H1 (cell line): Measurements from ENCODE around the gene CDKN2C. TPM values are rescaled to one million over a fixed set of nuclear protein-coding genes. Genes with fewer than 3 reads are reported as not detected.

Experiments
- BACH1 ChIP-seq: IDR thresholded peaks from 2 replicates; pipeline ENCODE4 v1.6.1; 2012; ENCODE audit warnings: low read length, improper control_type of control experiment
- BRCA1 ChIP-seq: IDR thresholded peaks from 2 replicates; pipeline ENCODE4 v1.6.1; 2012; ENCODE audit warnings: low read depth, low read length, improper control_type of control experiment
- CEBPB ChIP-seq: IDR thresholded peaks from 2 replicates; pipeline ENCODE4 v1.6.1; 2012; ENCODE audit warnings: low read depth, low read length
- CHD2 ChIP-seq: IDR thresholded peaks from 2 replicates; pipeline ENCODE4 v1.6.1; 2012; ENCODE audit warnings: low read length, improper control_type of control experiment
- EGR1 ChIP-seq: IDR thresholded peaks from 2 replicates; pipeline ENCODE4 v1.6.1; 2011; ENCODE audit warnings: low read depth, low read length, borderline replicate concordance
- GTF2F1 ChIP-seq: IDR thresholded peaks from 2 replicates; pipeline ENCODE4 v1.6.1; 2012; ENCODE audit warnings: low read depth, low read length, improper control_type of control experiment, borderline replicate concordance
- NRF1 ChIP-seq: IDR thresholded peaks from 2 replicates; pipeline ENCODE4 v1.6.1; 2011; ENCODE audit warnings: mild to moderate bottlenecking, low read depth, low read length, improper control_type of control experiment
- POLR2A ChIP-seq, 2 experiments: IDR thresholded peaks; 1 replicate in 1 of 2; 2 replicates in 1 of 2; pipeline ENCODE4 v1.6.1; 2011; ENCODE audit warnings: low read depth in 2 of 2, low read length in 2 of 2, mild to moderate bottlenecking in 2 of 2; ENCODE audit errors: control extremely low read depth in 1 of 2
- RAD21 ChIP-seq, 2 experiments: IDR thresholded peaks in 1 of 2; conservative IDR thresholded peaks in 1 of 2; 2 replicates each; pipeline ENCODE4 v1.6.1; 2011; ENCODE audit warnings: low read depth in 2 of 2, low read length in 2 of 2, improper control_type of control experiment in 1 of 2, inconsistent platforms in 1 of 2, mild to moderate bottlenecking in 1 of 2, moderate library complexity in 1 of 2
- RFX5 ChIP-seq: IDR thresholded peaks from 2 replicates; pipeline ENCODE4 v1.6.1; 2011; ENCODE audit warnings: low read depth, low read length, improper control_type of control experiment, borderline replicate concordance
- SIN3A ChIP-seq, 2 experiments: IDR thresholded peaks in 1 of 2; conservative IDR thresholded peaks in 1 of 2; 2 replicates each; pipeline ENCODE4 v1.6.1; 2011 to 2012; ENCODE audit warnings: low read length in 2 of 2, improper control_type of control experiment in 1 of 2, low read depth in 1 of 2, mild to moderate bottlenecking in 1 of 2
- SIRT6 ChIP-seq: IDR thresholded peaks from one replicate; pipeline ENCODE4 v1.7.1; 2012; ENCODE audit warnings: low read length, inconsistent platforms
- SRF ChIP-seq: IDR thresholded peaks from 2 replicates; pipeline ENCODE4 v1.6.1; 2011; ENCODE audit warnings: mild to moderate bottlenecking, low read depth, low read length, moderate library complexity
- SUZ12 ChIP-seq: fragments of 200-600 bp; sonication (generic); IDR thresholded peaks from 2 replicates; pipeline ENCODE4 v1.6.1; 2012; ENCODE audit warnings: mild to moderate bottlenecking, inconsistent platforms, low read length, moderate library complexity, mixed read lengths
- TBP ChIP-seq: IDR thresholded peaks from 2 replicates; pipeline ENCODE4 v1.6.1; 2011; ENCODE audit warnings: low read depth, low read length, improper control_type of control experiment
- TCF12 ChIP-seq: IDR thresholded peaks from 2 replicates; pipeline ENCODE4 v1.6.1; 2011; ENCODE audit warnings: low read depth, mild to moderate bottlenecking, low read length
- USF2 ChIP-seq: IDR thresholded peaks from 2 replicates; pipeline ENCODE4 v1.6.1; 2011; ENCODE audit warnings: low read length, improper control_type of control experiment
- polyA plus RNA-seq, 7 experiments: library from polyadenylated mRNA; depleted of rRNA in 3 of 7; stranded (reverse) in 5 of 7; unstranded in 2 of 7; fragments of >200 nt in 5 of 7; fragments of 200-250 nt in 2 of 7; gene quantifications; 1 replicate in 5 of 7; 2 replicates in 1 of 7; 4 replicates in 1 of 7; pipeline versions ENCODE4 v1.2.1 to v1.2.3, GENCODE V29; 2011 to 2013; ENCODE audit warnings: missing spikeins in 2 of 7, mixed read lengths in 2 of 7
- total RNA-seq: library from RNA; stranded (reverse); fragmentation: NEBNext Ultra II Directional; extraction: Animal tissue kit (Norgen Biotek cat#: 25700); gene quantifications from 2 replicates; pipeline ENCODE4 v1.2.1, GENCODE V29; 2021
- TF ChIP-seq, protein P1 (sequence below), 3 experiments: IDR thresholded peaks; 1 replicate in 2 of 3; 2 replicates in 1 of 3; pipeline versions ENCODE4 v1.5.1 to v1.6.1; 2011; ENCODE audit warnings: low read length in 3 of 3, mild to moderate bottlenecking in 3 of 3, inconsistent platforms in 2 of 3, low read depth in 1 of 3, moderate library complexity in 1 of 3; ENCODE audit not compliant: insufficient read depth in 1 of 3; ENCODE audit errors: control extremely low read depth in 1 of 3

CDKN2C gene
- total and polyA plus RNA-seq, 2 of the 8 experiments (the other 6 are each of a cell fraction or from before 2014, with no cell fraction given), result not detected

DNA sequence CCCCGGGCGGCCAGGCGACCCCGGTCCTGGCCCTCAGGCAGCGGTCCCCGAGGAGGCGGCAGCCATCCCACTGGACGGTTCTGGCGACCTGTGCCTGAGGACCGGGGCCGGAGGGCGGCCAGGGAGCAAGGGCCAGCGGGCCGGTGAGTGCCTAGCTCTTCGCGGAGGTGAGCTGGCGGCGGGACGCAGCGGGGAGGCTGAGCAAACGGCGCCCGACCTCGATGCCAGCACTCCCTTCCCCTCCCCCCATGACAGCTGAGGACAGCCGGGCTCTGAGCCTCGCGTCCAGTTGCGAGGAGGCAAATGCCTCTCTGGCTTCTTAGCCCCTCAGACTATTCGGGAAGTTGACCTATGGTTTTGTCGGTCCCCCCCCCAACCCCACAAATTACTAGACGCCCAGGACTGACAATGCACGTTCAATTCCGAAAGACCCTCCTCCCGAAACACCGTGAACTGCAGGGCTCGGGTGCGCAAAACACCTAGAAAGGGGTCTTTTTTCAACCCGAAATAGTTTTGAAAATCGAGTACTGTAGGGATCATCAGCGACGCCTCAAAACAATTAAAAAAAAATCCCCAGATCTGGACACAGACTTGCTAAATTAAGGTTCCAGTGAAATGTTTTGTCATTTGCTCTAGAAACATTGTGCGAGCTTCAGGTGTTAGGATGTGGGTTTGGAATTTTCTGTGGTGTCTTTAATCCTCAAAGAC, 8.3 kb downstream of the CDKN2C start (continued):
- TF ChIP-seq EGR1 (peak; percentile 84; the same call in 1 of the 2 replicates), BACH1 (no peak), BRCA1 (no peak), TBP (no peak), TCF12 (peak; percentile 93), SRF (no peak), SIRT6 (no peak), GTF2F1 (no peak), SUZ12 (peak; percentile 93), NRF1 (no peak), CHD2 (no peak), CEBPB (no peak), USF2 (no peak), RFX5 (no peak), RAD21 (IDR thresholded peaks at IDR 0.05 in 1 of 2, conservative IDR thresholded peaks at IDR 0.05 in 1 of 2; ENCODE audit: low read depth in 2 of 2, low read length in 2 of 2) (no peak), POLR2A (IDR thresholded peaks at IDR 0.05; ENCODE audit: control extremely low read depth in 1 of 2, low read depth in 2 of 2, low read length in 2 of 2) (no peak), SIN3A (conservative IDR thresholded peaks at IDR 0.05 in 1 of 2, IDR thresholded peaks at IDR 0.05 in 1 of 2; ENCODE audit: low read depth in 1 of 2, low read length in 2 of 2) (peak; percentile 71 to 87; a peak in 3 of 4 replicates)
- TF ChIP-seq, protein P1, sequence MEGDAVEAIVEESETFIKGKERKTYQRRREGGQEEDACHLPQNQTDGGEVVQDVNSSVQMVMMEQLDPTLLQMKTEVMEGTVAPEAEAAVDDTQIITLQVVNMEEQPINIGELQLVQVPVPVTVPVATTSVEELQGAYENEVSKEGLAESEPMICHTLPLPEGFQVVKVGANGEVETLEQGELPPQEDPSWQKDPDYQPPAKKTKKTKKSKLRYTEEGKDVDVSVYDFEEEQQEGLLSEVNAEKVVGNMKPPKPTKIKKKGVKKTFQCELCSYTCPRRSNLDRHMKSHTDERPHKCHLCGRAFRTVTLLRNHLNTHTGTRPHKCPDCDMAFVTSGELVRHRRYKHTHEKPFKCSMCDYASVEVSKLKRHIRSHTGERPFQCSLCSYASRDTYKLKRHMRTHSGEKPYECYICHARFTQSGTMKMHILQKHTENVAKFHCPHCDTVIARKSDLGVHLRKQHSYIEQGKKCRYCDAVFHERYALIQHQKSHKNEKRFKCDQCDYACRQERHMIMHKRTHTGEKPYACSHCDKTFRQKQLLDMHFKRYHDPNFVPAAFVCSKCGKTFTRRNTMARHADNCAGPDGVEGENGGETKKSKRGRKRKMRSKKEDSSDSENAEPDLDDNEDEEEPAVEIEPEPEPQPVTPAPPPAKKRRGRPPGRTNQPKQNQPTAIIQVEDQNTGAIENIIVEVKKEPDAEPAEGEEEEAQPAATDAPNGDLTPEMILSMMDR (IDR thresholded peaks at IDR 0.05; ENCODE audit: control extremely low read depth in 1 of 3, insufficient read depth in 1 of 3, low read depth in 1 of 3, low read length in 3 of 3), result no peak
